ENCODE results near the gene AJM1. TPM values are rescaled to one million over a fixed set of nuclear protein-coding genes. Genes with fewer than 3 reads are reported as not detected.
"Not testable (repeated sequence)": the region's sequence is repeated elsewhere in the genome, so short reads cannot be mapped to it uniquely, and the experiment has no call there.

Gene AJM1
- total RNA-seq, 1 donor from 2014 or later, result 3.3 TPM

DNA sequence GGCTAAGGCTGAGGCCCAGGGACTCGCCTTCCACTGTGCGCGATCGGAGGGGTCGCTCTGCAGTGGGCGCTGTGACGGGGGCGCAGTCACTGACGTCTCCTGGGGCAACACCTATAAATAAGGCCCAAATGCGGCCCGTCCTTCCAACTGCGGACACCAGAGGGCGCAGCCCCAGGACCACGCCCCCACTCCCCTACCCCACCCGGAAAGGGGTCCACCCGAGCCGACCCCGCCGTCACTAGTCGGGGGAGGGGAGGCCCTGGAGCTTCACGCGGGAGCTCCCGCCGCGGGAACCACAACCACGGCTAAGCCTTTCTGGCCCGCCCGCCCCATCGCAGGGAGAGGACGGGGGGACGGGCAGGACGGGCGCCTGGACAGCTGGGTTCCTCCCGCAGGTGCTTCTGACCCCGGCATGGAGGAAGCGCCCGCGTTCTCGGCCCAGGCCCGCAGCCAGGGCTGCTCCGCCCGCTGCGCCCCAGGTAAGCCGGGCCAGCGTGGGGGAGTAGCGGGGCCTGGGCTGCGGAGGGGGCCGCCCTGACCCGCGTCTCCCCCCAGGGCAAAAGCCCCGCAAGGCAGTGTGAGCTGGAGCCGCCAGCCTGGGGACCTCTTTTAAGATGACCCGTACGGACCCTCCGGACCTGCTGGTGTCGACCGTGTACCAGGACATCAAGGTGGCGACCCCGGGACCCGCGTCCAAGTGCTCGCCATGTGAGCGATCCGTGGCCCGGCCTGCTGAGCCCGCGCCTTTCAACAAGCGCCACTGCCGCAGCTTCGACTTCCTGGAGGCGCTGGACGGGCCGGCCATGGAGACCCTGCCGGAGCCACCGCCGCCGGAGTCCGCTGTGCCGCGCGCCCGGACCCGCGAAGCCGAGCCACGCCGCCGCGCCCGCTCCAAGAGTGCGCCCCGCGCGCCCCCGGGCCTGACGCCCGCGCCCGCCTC, 1.8 kb downstream of the AJM1 start:
- H3K27me3 Mint-ChIP-seq (ENCODE audit: low read depth, unreplicated experiment); H2AFZ ChIP-seq (ENCODE audit: low read depth, low read length); H3K27me3 ChIP-seq (ENCODE audit: insufficient read depth, low read length); H3K27ac Mint-ChIP-seq (ENCODE audit: unreplicated experiment); H3K9ac ChIP-seq (ENCODE audit: low read length); H3K9me3 ChIP-seq (ENCODE audit: insufficient read depth, low read depth, low read length); DNase-seq (ENCODE audit: low read depth); H3K9me3 Mint-ChIP-seq (ENCODE audit: unreplicated experiment); H3K4me3 ChIP-seq (ENCODE audit: insufficient read depth, low read depth, low read length); H3K27ac ChIP-seq (ENCODE audit: low read depth, low read length); H3K36me3 ChIP-seq (ENCODE audit: insufficient read depth, low read length); H3K4me2 ChIP-seq (ENCODE audit: low read length); FAIRE-seq; H3K36me3 Mint-ChIP-seq (ENCODE audit: low read depth, unreplicated experiment); H3K79me2 ChIP-seq (ENCODE audit: insufficient read depth, low read length): not testable (repeated sequence)
- H3K4me3 Mint-ChIP-seq (ENCODE audit: unreplicated experiment), result peak overlapping the region; percentile 20
- TF ChIP-seq EZH2 (IDR thresholded peaks at IDR 0.05; ENCODE audit: insufficient read depth, low read length), result peak; percentile 62
- Histone ChIP-seq H4K20me1 (ENCODE audit: insufficient read depth, low read length) (peaks cover 15% of the 10 kb centered on the region), H3K4me1 (ENCODE audit: insufficient read depth, low read length) (peaks cover 13% of the 10 kb centered on the region)
- H3K4me1 Mint-ChIP-seq (ENCODE audit: low read depth, unreplicated experiment), result peaks cover 12% of the 10 kb centered on the region

DNA sequence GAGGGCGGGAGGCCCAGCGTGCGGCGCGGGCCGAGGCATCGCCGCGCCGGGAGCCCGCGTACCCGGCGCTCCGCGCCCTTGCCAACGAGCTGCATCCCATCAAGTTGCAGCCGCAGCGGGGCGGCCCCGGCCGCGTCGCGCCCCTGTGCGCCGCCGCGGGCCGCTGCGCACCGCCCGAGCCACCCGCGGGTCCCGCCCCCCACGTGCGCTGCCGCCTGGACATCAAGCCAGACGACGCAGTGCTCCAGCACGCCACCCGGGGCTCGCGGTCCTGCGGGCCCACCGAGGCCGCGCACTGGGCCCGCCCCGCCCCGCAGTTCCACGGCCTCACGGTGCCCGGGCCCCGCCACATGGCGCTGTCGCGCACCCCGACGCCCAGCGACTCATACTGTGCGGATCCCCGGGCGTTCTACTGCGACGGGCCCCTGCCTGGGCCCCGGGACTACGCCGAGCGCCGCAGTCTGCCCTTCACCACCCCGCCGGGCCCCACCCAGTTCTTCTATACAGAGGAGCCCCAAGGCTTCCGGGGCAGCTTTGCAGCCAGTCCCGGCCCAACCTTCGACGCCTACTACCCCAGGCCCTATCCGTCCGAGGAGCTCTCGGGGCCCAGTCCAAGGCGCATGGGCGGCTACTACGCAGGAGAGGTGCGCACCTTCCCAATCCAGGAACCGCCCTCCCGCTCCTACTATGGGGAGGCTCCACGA, 2.6 kb downstream of the AJM1 start:
- H3K4me1 ChIP-seq (ENCODE audit: insufficient read depth, low read length), result peaks cover 16% of the 10 kb centered on the region
- Mint-ChIP-seq H3K27ac (ENCODE audit: unreplicated experiment) (no peak overlapping the region), H3K4me1 (ENCODE audit: low read depth, unreplicated experiment) (peaks cover 9% of the 10 kb centered on the region), H3K27me3 (ENCODE audit: low read depth, unreplicated experiment) (no peaks in the 10 kb centered on the region), H3K4me3 (ENCODE audit: unreplicated experiment) (no peak overlapping the region), H3K36me3 (ENCODE audit: low read depth, unreplicated experiment) (no peaks in the 10 kb centered on the region), H3K9me3 (ENCODE audit: unreplicated experiment) (peaks cover 3% of the 10 kb centered on the region)
- H3K27ac ChIP-seq (ENCODE audit: low read depth, low read length), result no peak overlapping the region
- no peak for TF ChIP-seq EZH2 (IDR thresholded peaks at IDR 0.05; ENCODE audit: insufficient read depth, low read length)
- peaks cover 7% of the 10 kb centered on the region for H3K27me3 ChIP-seq (ENCODE audit: insufficient read depth, low read length)
- H3K36me3 ChIP-seq (ENCODE audit: insufficient read depth, low read length), result no peaks in the 10 kb centered on the region
- peaks cover 3% of the 10 kb centered on the region for H3K79me2 ChIP-seq (ENCODE audit: insufficient read depth, low read length)
- no peak overlapping the region for H3K4me2 ChIP-seq (ENCODE audit: low read length)
- H2AFZ ChIP-seq (ENCODE audit: low read depth, low read length), result no peak overlapping the region
- peaks cover 18% of the 10 kb centered on the region for H4K20me1 ChIP-seq (ENCODE audit: insufficient read depth, low read length)
- H3K9ac ChIP-seq (ENCODE audit: low read length), result no peak overlapping the region
- DNase-seq (ENCODE audit: low read depth) (no peak), FAIRE-seq (no peak)
- no peak overlapping the region for H3K4me3 ChIP-seq (ENCODE audit: insufficient read depth, low read depth, low read length)
- peaks cover 6% of the 10 kb centered on the region for H3K9me3 ChIP-seq (ENCODE audit: insufficient read depth, low read depth, low read length)

DNA sequence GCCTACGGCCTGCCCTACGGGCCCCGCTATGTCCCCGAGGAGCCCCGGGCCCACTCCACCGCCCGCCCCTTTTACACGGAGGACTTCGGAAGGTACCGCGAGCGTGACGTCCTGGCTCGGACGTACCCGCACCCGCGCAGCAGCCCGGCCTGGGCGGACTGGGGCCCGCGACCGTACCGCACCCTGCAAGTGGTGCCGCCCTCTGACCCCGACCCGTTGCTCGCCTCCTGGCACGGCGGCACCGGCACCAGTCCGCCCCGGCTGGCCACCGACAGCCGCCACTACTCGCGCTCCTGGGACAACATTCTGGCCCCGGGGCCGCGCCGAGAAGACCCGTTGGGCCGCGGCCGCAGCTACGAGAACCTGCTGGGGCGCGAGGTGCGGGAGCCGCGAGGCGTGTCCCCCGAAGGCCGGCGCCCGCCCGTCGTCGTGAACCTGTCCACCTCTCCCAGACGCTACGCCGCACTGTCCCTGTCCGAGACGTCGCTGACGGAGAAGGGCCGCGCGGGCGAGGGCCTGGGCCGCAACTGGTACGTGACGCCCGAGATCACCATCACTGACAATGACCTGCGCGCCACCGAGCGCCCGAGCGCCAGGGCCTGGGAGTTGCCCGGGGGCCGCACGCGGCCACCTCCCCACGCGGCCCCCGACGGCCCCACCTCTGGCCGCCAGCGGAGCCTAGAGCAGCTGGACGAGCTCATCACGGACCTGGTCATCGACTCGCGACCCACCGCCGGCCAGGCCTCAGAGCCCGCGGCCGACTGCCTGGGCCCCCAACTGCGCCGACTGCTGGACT, 3.4 kb downstream of the AJM1 start:
- H3K27ac ChIP-seq (ENCODE audit: low read depth, low read length), result no peak overlapping the region
- no peaks in the 10 kb centered on the region for H3K36me3 Mint-ChIP-seq (ENCODE audit: low read depth, unreplicated experiment)
- FAIRE-seq, result no peak
- H3K9me3 ChIP-seq (ENCODE audit: insufficient read depth, low read depth, low read length), result peaks cover 6% of the 10 kb centered on the region
- H3K4me3 Mint-ChIP-seq (ENCODE audit: unreplicated experiment), result no peak overlapping the region
- H3K79me2 ChIP-seq (ENCODE audit: insufficient read depth, low read length), result peaks cover 11% of the 10 kb centered on the region
- H3K9ac ChIP-seq (ENCODE audit: low read length), result no peak overlapping the region
- peaks cover 7% of the 10 kb centered on the region for H3K27me3 ChIP-seq (ENCODE audit: insufficient read depth, low read length)
- H3K4me1 ChIP-seq (ENCODE audit: insufficient read depth, low read length), result peaks cover 21% of the 10 kb centered on the region
- H3K9me3 Mint-ChIP-seq (ENCODE audit: unreplicated experiment), result peaks cover 3% of the 10 kb centered on the region
- H4K20me1 ChIP-seq (ENCODE audit: insufficient read depth, low read length), result peaks cover 18% of the 10 kb centered on the region
- peak; percentile 80 for TF ChIP-seq EZH2 (IDR thresholded peaks at IDR 0.05; ENCODE audit: insufficient read depth, low read length)
- TF ChIP-seq, protein P1, sequence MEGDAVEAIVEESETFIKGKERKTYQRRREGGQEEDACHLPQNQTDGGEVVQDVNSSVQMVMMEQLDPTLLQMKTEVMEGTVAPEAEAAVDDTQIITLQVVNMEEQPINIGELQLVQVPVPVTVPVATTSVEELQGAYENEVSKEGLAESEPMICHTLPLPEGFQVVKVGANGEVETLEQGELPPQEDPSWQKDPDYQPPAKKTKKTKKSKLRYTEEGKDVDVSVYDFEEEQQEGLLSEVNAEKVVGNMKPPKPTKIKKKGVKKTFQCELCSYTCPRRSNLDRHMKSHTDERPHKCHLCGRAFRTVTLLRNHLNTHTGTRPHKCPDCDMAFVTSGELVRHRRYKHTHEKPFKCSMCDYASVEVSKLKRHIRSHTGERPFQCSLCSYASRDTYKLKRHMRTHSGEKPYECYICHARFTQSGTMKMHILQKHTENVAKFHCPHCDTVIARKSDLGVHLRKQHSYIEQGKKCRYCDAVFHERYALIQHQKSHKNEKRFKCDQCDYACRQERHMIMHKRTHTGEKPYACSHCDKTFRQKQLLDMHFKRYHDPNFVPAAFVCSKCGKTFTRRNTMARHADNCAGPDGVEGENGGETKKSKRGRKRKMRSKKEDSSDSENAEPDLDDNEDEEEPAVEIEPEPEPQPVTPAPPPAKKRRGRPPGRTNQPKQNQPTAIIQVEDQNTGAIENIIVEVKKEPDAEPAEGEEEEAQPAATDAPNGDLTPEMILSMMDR (IDR thresholded peaks at IDR 0.05; ENCODE audit: insufficient read depth, low read depth, low read length), result no peak
- no peaks in the 10 kb centered on the region for H3K36me3 ChIP-seq (ENCODE audit: insufficient read depth, low read length)
- H3K27me3 Mint-ChIP-seq (ENCODE audit: low read depth, unreplicated experiment), result no peaks in the 10 kb centered on the region
- H3K27ac Mint-ChIP-seq (ENCODE audit: unreplicated experiment), result no peak overlapping the region
- no peak for DNase-seq (ENCODE audit: low read depth)
- no peak overlapping the region for H3K4me3 ChIP-seq (ENCODE audit: insufficient read depth, low read depth, low read length)
- peaks cover 5% of the 10 kb centered on the region for H3K4me1 Mint-ChIP-seq (ENCODE audit: low read depth, unreplicated experiment)
- H2AFZ ChIP-seq (ENCODE audit: low read depth, low read length), result no peak overlapping the region
- H3K4me2 ChIP-seq (ENCODE audit: low read length), result no peak overlapping the region

Measured in astrocyte (in vitro differentiated cells and primary cell).